ENCODE measurements around the gene BCAS3.

The BCAS3 gene

DNA sequence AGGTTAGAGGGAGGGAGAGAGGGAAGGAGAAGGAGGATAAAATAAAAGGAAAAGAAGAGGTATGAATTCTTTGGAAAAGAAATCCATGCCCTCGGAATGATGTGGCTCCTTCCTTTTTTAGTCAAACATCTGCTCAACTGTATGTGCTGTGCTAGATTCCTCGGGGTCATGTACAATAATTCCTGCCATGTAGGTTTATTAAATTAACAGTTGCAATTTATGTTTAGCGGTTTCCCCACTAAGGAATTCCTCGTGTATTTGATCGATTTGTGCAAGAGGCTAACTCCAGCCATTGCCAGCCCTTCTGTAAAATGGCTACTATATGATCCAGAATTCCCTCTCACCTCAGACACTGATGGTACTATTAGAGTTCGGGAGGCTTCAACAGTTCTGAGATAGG lies 639.0 kb downstream of the BCAS3 start:
- no peak for DNase-seq (ENCODE audit: low read depth, low spot score)

GRCh38 chr17:61317779-61318178 lies 640.1 kb downstream of the BCAS3 start:
- no peak for DNase-seq (ENCODE audit: low read depth, low spot score)

DNA sequence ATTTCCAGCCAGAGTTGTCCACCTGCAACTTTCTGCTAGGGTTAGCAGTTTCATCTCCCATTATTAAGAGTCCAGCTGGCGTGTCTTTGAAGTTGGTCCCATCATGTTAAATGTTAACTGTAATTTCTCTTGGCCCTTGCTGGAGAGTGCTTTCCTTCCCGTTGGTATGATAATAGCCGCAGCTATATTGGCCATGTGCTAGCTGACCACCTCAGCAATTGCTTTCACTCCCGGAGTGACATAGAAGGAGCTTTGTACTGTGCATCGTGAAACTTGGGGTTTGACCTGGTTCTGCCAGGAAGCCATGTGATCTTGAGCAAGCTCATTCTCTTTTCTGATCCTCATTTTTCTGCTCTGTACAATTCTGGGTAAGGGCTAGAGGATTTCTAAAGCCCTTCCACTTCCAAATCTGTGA lies 641.0 kb downstream of the BCAS3 start:
- no peak for DNase-seq (ENCODE audit: low read depth, low spot score)

DNA sequence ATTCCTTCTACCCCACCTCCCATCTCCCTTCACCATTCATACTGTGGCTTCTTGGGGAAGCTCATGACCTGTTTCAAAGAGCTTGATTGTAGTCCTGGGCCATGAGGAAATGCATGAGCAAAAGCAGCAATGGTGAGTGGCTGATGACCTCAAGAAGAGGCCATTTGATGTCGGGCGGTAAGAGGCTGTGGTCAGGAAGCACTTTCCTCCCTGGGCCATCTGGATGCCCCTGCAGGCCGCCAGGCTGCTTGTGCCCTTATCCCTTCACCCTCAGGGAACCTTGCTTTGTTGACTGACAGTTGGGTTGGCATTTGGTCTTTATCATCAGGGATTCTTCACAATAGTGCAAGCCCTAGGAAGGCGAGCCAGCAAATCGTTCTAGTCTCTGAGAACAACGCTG lies 643.7 kb downstream of the BCAS3 start:
- no peak for DNase-seq (ENCODE audit: low read depth, low spot score)

DNA sequence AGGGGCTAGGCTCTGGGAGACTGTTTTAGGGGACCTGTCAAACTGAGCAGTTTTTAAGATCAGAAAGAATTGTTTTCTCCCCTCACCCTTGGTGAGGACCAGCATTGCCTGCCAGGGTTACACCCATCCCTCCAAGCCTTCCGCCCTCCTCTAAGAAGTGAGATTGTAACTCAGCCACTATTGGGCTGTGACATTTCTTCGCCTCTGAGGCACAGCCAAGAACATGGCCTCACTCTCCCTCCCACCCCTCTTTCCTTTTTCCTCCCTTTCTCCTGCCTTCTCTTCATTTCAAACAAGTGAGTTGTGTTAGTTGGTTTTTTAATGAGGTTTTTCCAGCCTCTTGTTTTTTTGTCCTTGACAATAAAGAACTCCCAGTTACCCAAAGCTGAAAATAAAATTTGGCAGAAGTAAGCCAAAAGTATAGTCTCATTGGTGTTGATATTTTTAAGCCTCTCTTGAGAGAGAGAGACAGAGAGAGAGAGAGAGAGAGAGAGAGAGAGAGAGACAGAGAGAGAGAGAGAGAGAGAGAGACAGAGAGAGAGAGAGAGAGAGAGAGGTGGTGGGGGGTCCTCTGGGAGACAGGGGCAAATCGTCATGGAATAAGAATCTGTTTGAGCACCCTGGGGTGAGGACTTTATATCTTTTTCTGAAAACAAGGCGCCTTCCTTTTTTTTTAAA lies 644.8 kb downstream of the BCAS3 start:
- DNase-seq (ENCODE audit: low read depth, low spot score): no peak

DNA sequence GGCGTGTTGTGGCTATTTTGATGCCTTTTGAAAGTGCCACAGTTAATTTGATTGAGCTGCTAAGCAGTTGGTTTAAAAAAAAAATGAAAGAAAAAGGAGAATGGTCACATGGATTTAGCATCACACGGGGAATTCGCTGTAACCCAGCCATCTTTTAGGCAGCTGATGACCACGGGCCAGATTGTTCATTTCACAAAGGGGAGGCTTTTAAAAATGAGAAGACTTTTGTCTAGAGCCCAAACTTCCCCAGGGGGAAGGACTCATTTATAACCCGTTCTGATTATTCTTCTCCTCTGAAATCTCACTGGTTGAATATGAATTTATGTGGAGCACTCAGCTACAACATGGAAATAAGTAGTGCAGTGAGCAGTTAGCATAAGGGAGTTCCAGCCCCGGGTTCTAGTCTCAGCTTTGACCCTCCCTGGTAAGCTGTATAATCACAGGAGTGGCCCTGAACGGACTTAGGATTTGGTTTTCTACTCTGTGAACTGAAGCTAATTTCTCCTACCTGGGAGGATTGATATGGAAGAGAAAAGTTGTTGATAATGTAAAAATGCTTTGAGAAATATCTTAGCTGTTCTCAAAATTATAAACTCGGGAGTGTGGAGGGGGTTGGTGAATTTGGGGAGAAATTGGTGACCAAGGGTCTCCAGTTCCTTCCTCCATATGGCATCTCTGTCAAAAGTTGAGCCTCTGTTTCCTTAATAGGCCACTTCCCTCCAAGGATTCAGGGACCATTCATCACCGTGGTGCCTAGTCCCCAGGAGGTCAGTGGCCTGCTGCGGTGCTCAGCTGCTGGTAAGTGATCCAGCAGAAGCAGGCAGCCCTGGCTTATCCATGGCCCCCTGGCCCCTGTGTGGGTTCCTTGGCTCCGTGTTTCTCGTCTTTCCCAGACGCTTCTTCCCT lies 645.6 kb downstream of the BCAS3 start:
- no peak for DNase-seq (ENCODE audit: low read depth, low spot score)

DNA sequence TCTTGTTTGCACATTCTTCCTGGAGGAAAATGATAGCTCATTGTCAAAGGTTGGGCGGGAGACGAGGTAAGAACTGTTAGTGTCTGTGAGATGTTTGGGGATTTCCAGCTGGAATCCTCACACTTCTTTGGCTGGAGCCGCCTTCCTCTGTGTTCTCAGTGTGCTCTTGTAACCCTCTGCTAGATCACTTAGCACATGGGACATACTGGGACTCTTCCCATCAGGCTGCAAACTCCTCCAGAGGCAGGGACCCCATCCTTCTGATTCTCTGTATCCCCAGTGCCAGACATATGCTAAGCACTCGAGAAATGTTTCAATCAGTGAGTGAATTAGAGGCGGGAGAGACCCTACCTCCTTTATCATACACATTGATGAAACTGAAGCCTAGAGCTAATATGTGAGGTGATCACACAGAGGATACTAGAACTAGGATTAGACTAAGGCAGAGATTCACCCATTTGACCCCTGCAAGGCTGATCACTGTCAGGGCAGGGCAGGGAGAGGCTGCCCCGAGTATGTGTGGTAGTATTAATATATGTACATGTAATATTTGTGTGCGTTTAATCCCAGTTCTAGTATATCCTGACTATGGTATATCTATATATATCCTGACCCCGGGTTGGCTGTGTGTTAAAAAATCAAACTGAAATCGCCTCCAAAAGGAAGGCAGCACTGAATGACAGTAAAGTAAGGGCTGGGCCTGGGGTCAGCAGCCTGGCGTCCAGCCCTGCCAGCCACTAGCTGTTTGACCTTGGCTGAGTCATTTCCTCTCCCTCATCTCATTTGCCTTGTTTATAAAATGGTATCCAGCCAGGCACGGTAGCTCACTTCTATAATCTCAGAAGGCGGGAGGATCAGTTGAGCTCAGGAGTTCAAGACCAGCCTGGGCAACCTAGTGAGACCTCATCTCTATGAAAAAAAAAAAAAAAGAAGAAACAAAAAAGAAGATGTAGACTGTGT lies 646.5 kb downstream of the BCAS3 start:
- no peak for DNase-seq (ENCODE audit: low read depth, low spot score)

GRCh38 chr17:61324950-61325349 lies 647.3 kb downstream of the BCAS3 start:
- DNase-seq (ENCODE audit: low read depth, low spot score): no peak

GRCh38 chr17:61325382-61326073 lies 647.9 kb downstream of the BCAS3 start:
- no peak for DNase-seq (ENCODE audit: low read depth, low spot score)

- DNase-seq (ENCODE audit: low read depth, low spot score): no peak
Observed at GRCh38 chr17:61326330-61326729, 648.7 kb downstream of the BCAS3 start.

- no peak for DNase-seq (ENCODE audit: low read depth, low spot score)
Observed at GRCh38 chr17:61328351-61328750, 650.7 kb downstream of the BCAS3 start.

DNA sequence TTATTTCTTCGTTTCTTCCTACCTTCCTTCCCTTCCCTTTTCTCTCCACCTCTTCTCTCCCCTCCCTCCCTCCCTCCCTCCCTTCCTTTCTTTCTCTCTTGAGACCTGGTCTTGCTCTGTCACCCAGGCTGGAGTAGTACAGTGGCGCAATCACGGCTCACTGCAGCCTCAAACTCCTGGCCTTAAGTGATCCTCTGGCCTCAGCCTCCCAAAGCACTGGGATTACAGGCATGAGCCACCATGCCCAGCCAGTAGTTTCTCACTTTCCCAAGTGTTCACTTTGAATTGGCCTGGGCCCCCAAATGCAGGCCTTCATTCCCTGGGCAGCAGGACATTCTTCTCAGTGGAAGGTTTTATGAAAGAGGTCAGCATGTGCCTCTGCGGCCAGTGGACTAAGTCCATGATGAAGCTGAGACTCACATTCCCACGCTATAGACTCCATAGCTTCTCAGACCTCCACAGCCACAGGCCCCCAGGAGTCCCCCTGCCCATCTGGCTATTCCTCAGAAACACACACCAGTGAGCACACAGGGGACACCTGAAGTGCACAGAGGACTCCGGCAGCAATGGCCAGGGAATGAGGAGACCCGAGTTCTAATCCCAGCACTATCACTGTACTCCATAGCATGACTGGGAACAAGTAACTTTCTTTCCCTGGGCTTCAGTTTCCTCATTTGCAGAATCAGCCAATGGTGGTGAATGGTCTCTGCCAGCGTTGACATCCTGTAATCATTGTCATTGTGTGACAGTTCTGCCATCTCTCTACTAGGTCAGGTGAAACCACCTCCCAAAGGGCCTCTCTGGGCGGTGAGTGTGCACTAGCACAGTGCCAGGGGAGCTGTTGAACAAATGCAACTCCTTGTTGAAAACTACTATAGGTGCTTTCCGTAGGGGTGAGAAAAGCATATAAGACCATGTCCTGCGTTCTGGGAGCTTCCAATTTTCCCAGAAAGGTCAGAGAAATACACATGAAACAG lies 652.8 kb downstream of the BCAS3 start:
- DNase-seq (ENCODE audit: low read depth, low spot score): no peak

- no peak for DNase-seq (ENCODE audit: low read depth, low spot score)
Observed at GRCh38 chr17:61331178-61331577, 653.5 kb downstream of the BCAS3 start.

DNA sequence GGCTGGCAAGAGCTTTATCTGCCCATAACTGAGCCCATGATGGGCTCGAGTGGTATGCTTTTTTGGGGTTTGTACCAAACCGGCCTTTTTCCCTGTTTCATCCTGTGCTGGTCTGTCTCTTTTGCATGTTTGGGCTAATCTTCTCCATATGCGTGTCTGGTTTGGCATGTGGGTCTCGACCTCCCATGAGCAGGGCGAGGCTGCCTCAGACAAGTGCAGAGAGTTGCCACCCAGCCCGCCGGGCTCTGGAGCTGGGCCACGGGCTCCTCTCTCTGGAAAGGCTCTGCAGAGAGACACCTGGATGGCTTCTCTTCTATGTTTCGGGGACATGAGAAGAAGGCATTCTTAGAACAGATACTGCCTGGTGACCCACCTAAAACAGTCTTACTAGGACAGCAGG lies 654.2 kb downstream of the BCAS3 start:
- no peak for DNase-seq (ENCODE audit: low read depth, low spot score)

DNA sequence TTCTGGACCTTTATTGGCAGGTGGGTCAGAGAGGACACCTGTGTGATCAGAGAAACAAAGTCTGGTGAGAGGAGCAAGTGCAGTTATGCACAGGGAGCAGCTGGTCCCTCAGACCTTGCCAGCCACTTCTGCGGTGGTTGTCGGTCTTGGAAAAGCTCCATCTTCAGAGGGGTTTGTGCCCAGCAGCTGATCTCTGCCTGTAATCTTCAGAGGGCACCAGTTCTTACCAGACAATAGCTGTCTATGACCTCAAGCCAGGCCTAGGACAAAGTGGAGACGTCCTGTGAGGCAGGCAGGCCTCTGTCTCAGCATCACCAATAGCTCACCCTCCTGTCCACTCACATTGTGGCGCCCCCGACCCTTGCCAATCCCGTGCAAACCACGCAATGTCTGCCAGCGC lies 655.5 kb downstream of the BCAS3 start:
- DNase-seq (ENCODE audit: low read depth, low spot score): no peak

DNA sequence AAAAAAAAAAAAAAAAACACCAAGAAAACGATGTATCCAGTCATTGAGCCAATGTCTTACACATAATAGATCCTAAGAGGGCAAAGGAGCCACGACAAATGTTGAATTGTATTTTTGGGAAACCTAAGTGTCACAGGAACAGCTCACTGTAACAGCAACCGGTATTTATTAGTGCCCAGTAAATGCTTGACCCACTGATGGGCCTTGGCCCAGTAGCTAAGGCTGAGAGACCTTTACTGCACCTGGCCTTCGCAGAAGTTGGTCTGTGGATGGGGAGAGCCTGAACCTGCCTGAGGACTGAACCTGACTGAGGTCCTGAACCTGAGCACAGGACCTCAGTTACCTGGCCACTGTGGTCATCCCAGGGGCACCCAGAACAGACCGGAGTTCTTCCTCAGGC lies 657.0 kb downstream of the BCAS3 start:
- no peak for DNase-seq (ENCODE audit: low read depth, low spot score)

- no peak for DNase-seq (ENCODE audit: low read depth, low spot score)
Observed at GRCh38 chr17:61335105-61335844, 657.6 kb downstream of the BCAS3 start.

- DNase-seq (ENCODE audit: low read depth, low spot score): no peak
Observed at GRCh38 chr17:61335845-61336655, 658.4 kb downstream of the BCAS3 start.

GRCh38 chr17:61337290-61337689 lies 659.6 kb downstream of the BCAS3 start:
- DNase-seq (ENCODE audit: low read depth, low spot score): no peak

Measured in smooth muscle cell of the brain vasculature (primary cell).